Epidermal melanocyte (primary cell): ENCODE data around the gene SF3B6.

Experiments used
- DNase-seq: peaks from one replicate; pipeline ENCODE4 v3.0.0; 2011; ENCODE audit warnings: low spot score; ENCODE audit not compliant: insufficient read length

SF3B6 gene

GRCh38 chr2:24021122-24021998 is 54.8 kb downstream of the SF3B6 start:
- DNase-seq, result no peak

GRCh38 chr2:24020244-24020643 is 55.9 kb downstream of the SF3B6 start:
- no peak for DNase-seq

- DNase-seq, result no peak
Measured at GRCh38 chr2:24019729-24020128, 56.4 kb downstream of the SF3B6 start.

- DNase-seq, result no peak
Measured at GRCh38 chr2:24018241-24018640, 57.9 kb downstream of the SF3B6 start.

- no peak for DNase-seq
Measured at GRCh38 chr2:24017711-24018110, 58.4 kb downstream of the SF3B6 start.
